Body of pancreas (tissue), 4 donors: ENCODE measurements around the gene SMPD1.

ENCODE experiments used
- POLR2A ChIP-seq, 3 donors: fragments of 450-650 bp; IDR thresholded peaks; one replicate each; pipeline ENCODE4 v1.6.1; 2016; ENCODE audit warnings: antibody characterized with exemption in 3 of 3, mild to moderate bottlenecking in 2 of 3
- TF ChIP-seq, protein P1 (sequence below), 7 experiments: fragments of 450-650 bp in 4 of 7; fragments of 200-600 bp in 3 of 7; sonication (generic) in 3 of 7; IDR thresholded peaks; one replicate each; pipeline ENCODE4 v1.5.1; 2016 to 2019; ENCODE audit warnings: antibody characterized with exemption in 7 of 7

DNA sequence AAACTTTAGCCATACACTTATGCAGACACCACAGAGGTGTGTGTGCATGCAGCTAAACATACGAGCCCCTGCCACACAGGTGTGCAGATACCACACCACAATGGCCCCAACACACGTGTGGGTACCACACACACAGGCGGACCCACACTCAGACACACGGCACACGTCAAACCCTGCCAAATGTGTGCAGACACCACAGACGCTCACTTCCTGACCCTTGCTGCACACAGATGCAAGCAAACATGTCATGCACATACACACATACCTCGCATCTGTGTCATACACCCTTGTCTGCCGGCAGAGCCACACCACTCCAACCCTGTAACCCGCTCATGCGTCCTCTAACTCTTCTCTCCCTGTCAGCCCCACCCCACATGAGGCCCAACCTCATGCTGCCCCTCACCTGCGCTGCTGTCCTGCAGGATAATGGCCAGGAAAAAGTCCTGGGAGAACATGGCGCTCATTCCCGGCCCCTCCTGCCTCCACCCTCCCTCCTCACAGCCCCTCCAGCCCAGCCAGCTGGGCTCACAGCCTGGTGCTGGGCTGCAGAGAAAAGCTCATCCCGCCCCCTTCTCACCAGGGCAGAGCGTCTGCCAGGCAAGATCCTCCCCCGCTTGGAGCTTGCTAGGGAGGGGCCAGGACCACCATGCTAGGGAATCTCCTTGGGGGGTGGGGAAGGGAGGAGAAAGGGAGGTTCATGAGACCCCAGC, 14.2 kb downstream of the SMPD1 start:
- TF ChIP-seq, protein P1, sequence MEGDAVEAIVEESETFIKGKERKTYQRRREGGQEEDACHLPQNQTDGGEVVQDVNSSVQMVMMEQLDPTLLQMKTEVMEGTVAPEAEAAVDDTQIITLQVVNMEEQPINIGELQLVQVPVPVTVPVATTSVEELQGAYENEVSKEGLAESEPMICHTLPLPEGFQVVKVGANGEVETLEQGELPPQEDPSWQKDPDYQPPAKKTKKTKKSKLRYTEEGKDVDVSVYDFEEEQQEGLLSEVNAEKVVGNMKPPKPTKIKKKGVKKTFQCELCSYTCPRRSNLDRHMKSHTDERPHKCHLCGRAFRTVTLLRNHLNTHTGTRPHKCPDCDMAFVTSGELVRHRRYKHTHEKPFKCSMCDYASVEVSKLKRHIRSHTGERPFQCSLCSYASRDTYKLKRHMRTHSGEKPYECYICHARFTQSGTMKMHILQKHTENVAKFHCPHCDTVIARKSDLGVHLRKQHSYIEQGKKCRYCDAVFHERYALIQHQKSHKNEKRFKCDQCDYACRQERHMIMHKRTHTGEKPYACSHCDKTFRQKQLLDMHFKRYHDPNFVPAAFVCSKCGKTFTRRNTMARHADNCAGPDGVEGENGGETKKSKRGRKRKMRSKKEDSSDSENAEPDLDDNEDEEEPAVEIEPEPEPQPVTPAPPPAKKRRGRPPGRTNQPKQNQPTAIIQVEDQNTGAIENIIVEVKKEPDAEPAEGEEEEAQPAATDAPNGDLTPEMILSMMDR (IDR thresholded peaks at IDR 0.05): no peak
- no peak for TF ChIP-seq POLR2A (IDR thresholded peaks at IDR 0.05)
